PC-9 (cell line): ENCODE results near the gene GPC5. TPM values are rescaled to one million over a fixed set of nuclear protein-coding genes. Genes with fewer than 3 reads are reported as not detected.

Experiments used
- BruUV-seq: library from RNA; stranded (reverse); fragments of 400-500 nt; replicated peaks from 2 replicates; lab custom pipeline; 2021; lab: Mats Ljungman, UMichigan
- CTCF ChIA-PET: fragments of 300-600 bp; sonication (Branson Sonifier 250); formaldehyde crosslinking; loops from one replicate; lab custom pipeline; 2022; ENCODE audit warnings: antibody characterized with exemption; lab: Charles Lee
- POLR2A ChIA-PET: fragments of 300-600 bp; sonication (Branson Sonifier 250); formaldehyde crosslinking; loops from one replicate; lab custom pipeline; 2022; ENCODE audit warnings: antibody characterized with exemption; ENCODE audit not compliant: unreplicated experiment; lab: Charles Lee
- DNase-seq, 2 experiments: peaks; one replicate each; pipeline versions ENCODE4 v3.0.0 to v3.0.0-alpha.2; 2015 to 2022; ENCODE audit warnings: mixed read lengths in 1 of 2
- H2AFZ ChIP-seq: fragments of 200-600 bp; sonication (generic); 2 replicates; pipeline ENCODE4 v1.8.1; 2017; ENCODE audit warnings: antibody characterized with exemption
- H3F3A ChIP-seq: fragments of 200-600 bp; sonication (generic); 2 replicates; pipeline ENCODE4 v1.8.1; 2017; ENCODE audit warnings: antibody characterized with exemption, mild to moderate bottlenecking, low read depth; ENCODE audit not compliant: insufficient read depth
- H3K27ac ChIP-seq: fragments of 200-600 bp; sonication (generic); 2 replicates; pipeline ENCODE4 v1.6.1; 2016; ENCODE audit warnings: mixed run types
- H3K27me3 ChIP-seq: fragments of 200-600 bp; sonication (generic); 2 replicates; pipeline ENCODE4 v1.6.1; 2016; ENCODE audit warnings: low read depth, mixed run types; ENCODE audit not compliant: insufficient read depth
- H3K36me3 ChIP-seq: fragments of 200-600 bp; sonication (generic); 2 replicates; pipeline ENCODE4 v1.6.1; 2016; ENCODE audit warnings: low read depth, mixed run types
- H3K4me1 ChIP-seq: fragments of 200-600 bp; sonication (generic); replicated peaks from 2 replicates; pipeline ENCODE4 v1.6.1; 2016; ENCODE audit warnings: mixed run types; ENCODE audit not compliant: insufficient read depth
- H3K4me2 ChIP-seq: fragments of 200-600 bp; sonication (generic); 2 replicates; pipeline ENCODE4 v1.6.1; 2017; ENCODE audit warnings: mixed run types
- H3K4me3 ChIP-seq: fragments of 200-600 bp; sonication (generic); 2 replicates; pipeline ENCODE4 v1.6.1; 2016; ENCODE audit warnings: mixed run types
- H3K79me2 ChIP-seq: fragments of 200-600 bp; sonication (generic); 2 replicates; pipeline ENCODE4 v1.6.1; 2017; ENCODE audit warnings: low read depth, mixed run types
- H3K9me2 ChIP-seq: fragments of 200-600 bp; sonication (generic); 2 replicates; pipeline ENCODE4 v1.8.1; 2017; ENCODE audit warnings: mild to moderate bottlenecking; ENCODE audit not compliant: insufficient read depth
- H3K9me3 ChIP-seq: fragments of 200-600 bp; sonication (generic); 2 replicates; pipeline ENCODE4 v1.8.1; 2016; ENCODE audit warnings: low read depth; ENCODE audit not compliant: insufficient read depth
- H4K20me1 ChIP-seq: fragments of 200-600 bp; sonication (generic); 2 replicates; pipeline ENCODE4 v1.8.1; 2017; ENCODE audit not compliant: insufficient read depth
- CTCF ChIP-seq: fragments of 200-600 bp; sonication (generic); conservative IDR thresholded peaks from 2 replicates; pipeline ENCODE4 v1.6.1; 2017; ENCODE audit warnings: mixed run types, antibody characterized with exemption, mild to moderate bottlenecking, moderate library complexity
- EZH2 ChIP-seq: fragments of 200-600 bp; sonication (generic); IDR thresholded peaks from 2 replicates; pipeline ENCODE4 v1.8.0; 2017; ENCODE audit warnings: antibody characterized with exemption, low read depth
- intact Hi-C: fragments of 100-400 bp; cut with micrococcal nuclease; formaldehyde crosslinking; loops from one replicate; pipeline ENCODE4 v1.10.0; 2022; ENCODE audit not compliant: unreplicated experiment
- total RNA-seq: library from RNA; stranded (reverse); gene quantifications from 2 replicates; pipeline ENCODE4 v1.2.3, GENCODE V29; 2021

GPC5 gene
- total RNA-seq, 1 experiment from 2014 or later: not detected

- CTCF ChIA-PET: no interaction called here
- H3K36me3 ChIP-seq: no peaks in the 10 kb centered on the region
- H3K27ac ChIP-seq: no peak overlapping the region
- no peaks in the 10 kb centered on the region for H3F3A ChIP-seq
- no TSS peak for BruUV-seq
- H4K20me1 ChIP-seq: no peaks in the 10 kb centered on the region
- no peak for TF ChIP-seq EZH2
- TF ChIP-seq CTCF: no peak
- H3K79me2 ChIP-seq: no peaks in the 10 kb centered on the region
- no peaks in the 10 kb centered on the region for H3K27me3 ChIP-seq
- H3K4me2 ChIP-seq: no peak overlapping the region
- H3K4me3 ChIP-seq: no peak overlapping the region
- H2AFZ ChIP-seq: no peak overlapping the region
- no peaks in the 10 kb centered on the region for H3K4me1 ChIP-seq
- H3K9me3 ChIP-seq: no peaks in the 10 kb centered on the region
- POLR2A ChIA-PET: no interaction called here
- DNase-seq: no peak
- no peaks in the 10 kb centered on the region for H3K9me2 ChIP-seq
- intact Hi-C loops: no loop called here
These were observed 1014.1 kb downstream of the GPC5 start for GRCh38 chr13:92412481-92412880.

DNA sequence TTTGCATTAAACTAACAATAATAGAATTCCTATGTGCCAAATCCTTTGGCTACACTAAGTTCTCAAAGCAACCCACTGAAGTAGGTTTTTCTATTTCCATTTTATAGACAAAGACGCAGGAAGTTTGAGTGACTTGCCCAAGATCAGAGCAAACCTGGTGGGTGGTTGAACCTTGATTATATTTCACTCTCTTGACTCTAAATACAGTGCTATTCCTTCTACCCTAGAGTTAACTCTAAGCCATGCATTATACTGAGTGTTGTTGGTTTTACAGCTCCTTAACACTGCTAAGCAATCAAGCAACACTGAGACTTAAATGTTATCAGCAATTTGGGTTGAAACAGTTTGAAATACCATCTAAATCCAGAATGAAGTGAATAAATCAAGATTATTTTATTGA lies 1014.6 kb downstream of the GPC5 start:
- Histone ChIP-seq H3K27me3 (no peaks in the 10 kb centered on the region), H3F3A (no peaks in the 10 kb centered on the region), H3K4me1 (no peaks in the 10 kb centered on the region), H3K4me2 (no peak overlapping the region), H3K4me3 (no peak overlapping the region), H3K36me3 (no peaks in the 10 kb centered on the region), H3K9me3 (no peaks in the 10 kb centered on the region), H4K20me1 (no peaks in the 10 kb centered on the region), H3K79me2 (no peaks in the 10 kb centered on the region), H2AFZ (no peak overlapping the region), H3K27ac (no peak overlapping the region), H3K9me2 (no peaks in the 10 kb centered on the region)
- intact Hi-C loops: no loop called here
- no peak for DNase-seq
- no peak for TF ChIP-seq EZH2
- no peak for TF ChIP-seq CTCF
- POLR2A ChIA-PET: no interaction called here
- BruUV-seq: no TSS peak
- CTCF ChIA-PET: no interaction called here

DNA sequence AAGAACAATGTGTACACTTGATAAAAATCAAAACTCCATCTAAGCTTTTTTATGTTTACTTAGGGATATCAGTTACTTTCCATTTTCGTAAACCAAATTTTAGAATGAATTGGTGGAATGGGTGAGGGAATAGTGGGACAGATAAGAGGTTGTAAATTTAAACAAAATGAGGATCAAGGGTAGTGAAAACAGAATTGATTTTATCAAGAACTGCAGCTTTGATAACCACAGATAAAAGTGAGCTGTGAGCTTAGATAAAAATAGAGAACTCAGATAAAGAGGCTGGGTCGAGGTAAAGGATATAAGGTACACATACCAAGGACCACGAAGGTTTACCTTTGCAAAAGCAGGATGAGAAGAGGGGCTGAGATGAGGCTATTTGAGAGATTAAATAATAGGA lies 1015.0 kb downstream of the GPC5 start:
- Histone ChIP-seq H4K20me1 (no peaks in the 10 kb centered on the region), H3K79me2 (no peaks in the 10 kb centered on the region), H3K4me2 (no peak overlapping the region), H3K9me2 (no peaks in the 10 kb centered on the region), H3K36me3 (no peaks in the 10 kb centered on the region), H3K4me3 (no peak overlapping the region), H2AFZ (no peak overlapping the region), H3K4me1 (no peaks in the 10 kb centered on the region), H3F3A (no peaks in the 10 kb centered on the region), H3K9me3 (no peaks in the 10 kb centered on the region), H3K27me3 (no peaks in the 10 kb centered on the region), H3K27ac (no peak overlapping the region)
- intact Hi-C loops: no loop called here
- no peak for DNase-seq
- CTCF ChIA-PET: no interaction called here
- BruUV-seq: no TSS peak
- POLR2A ChIA-PET: no interaction called here
- TF ChIP-seq CTCF (no peak), EZH2 (no peak)
